NCI-H1417 (cell line): ENCODE results near the gene SAMD4A.

ENCODE experiments used
- DNase-seq, 3 experiments: peaks; one replicate each; lab custom pipeline; 2025; lab: John Stamatoyannopoulos, UW

Gene SAMD4A

DNA sequence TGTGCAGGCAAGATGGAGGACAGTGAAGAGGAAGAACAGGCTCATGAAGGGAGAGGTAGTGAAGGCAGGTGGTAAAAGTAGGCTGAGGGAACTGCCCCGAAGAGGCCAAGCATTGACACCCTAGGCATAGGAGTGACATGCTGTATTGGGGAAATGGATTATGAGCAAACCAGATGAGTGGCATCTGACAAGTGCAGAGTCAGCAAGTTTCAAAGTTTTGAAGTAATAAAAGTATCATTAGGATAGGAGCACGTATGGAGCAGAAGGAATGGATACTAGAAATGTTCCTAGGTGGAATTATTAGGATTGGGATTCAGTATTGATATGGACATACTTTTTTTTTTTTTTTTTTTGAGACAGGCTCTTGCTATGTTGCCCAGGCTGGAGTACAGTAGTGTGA is 139.8 kb downstream of the SAMD4A start:
- no peak for DNase-seq

DNA sequence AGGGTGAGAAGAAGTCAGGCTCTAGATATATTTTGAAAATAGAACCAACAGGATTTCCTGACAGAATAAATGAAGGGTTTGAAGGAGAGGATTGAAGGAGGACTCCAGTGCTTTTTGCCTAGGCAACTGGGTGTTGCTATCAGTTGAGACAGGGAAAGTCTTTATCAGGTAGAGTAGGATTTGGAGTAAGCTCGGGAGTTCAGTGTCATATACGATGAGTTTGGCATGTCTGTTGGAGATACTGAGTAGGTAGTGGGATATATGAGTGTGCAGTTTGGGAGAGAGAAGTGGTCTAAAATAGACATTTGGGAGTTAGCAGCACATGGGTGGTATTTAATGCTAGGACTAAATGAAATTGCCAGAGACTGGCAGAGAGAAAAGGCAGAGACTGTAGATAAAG is 141.2 kb downstream of the SAMD4A start:
- no peak for DNase-seq

DNA sequence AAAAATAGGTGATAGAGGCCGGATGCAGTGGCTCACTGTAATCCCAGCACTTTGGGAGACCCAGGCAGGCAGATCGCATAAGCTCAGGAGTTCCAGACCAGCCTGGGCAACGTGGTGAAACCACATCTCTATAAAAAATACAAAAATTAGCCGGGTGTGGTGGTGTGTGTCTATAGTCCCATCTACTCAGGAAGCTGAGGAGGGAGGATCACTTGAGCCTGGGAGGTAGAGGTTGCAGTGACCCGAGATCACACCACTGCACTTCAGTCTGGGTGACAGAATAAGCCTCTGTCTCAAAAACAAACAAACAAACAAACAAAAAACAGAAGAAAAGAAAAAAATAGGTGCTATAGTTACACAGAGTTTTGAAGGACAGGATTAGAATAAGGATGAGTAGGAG is 142.1 kb downstream of the SAMD4A start:
- DNase-seq: no peak

DNA sequence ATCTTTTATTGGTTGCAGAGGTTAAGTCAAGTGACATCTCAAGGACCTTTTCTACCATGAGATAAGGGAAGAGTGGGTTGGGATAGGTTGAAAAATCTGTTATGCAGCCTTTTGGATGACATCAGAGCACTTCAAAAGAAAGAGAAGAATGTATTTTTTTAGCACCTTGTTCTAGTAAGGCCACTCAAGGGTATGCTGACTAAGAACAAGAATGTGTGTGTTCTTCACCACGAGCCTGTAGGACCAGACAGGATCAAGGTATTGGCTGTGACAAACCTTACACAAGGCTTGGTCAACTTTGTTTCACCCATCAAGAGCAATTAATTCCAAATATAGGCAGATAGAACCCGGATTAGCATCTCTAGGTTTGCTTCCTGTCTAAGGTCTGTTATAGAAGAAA is 142.5 kb downstream of the SAMD4A start:
- no peak for DNase-seq

GRCh38 chr14:54709867-54710266 is 142.9 kb downstream of the SAMD4A start:
- no peak for DNase-seq

- no peak for DNase-seq
These were observed 144.4 kb downstream of the SAMD4A start for GRCh38 chr14:54711312-54711711.

GRCh38 chr14:54711812-54712464 is 145.0 kb downstream of the SAMD4A start:
- no peak for DNase-seq

GRCh38 chr14:54712465-54713200 is 145.7 kb downstream of the SAMD4A start:
- DNase-seq: no peak

- DNase-seq: no peak
These were observed 146.5 kb downstream of the SAMD4A start for GRCh38 chr14:54713379-54713778.

DNA sequence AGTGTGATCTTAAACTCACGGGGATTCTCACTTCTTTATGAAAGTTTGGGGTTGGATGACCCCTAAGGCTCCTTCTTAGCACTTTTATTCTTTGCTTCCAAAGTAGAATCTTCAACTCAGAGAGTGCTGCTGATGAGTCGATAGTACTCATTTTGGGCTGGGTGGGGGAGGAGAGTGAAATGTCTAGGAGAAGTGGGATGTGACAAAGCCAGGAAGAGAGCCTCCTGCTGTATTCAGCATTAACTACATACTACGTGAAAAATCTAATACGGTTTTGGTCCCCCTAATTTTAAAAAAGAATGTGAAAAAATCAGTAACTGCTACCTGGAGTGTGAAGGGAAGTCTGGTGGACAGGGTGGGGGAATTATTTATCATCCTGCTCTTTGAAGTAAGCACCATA is 148.3 kb downstream of the SAMD4A start:
- no peak for DNase-seq

DNA sequence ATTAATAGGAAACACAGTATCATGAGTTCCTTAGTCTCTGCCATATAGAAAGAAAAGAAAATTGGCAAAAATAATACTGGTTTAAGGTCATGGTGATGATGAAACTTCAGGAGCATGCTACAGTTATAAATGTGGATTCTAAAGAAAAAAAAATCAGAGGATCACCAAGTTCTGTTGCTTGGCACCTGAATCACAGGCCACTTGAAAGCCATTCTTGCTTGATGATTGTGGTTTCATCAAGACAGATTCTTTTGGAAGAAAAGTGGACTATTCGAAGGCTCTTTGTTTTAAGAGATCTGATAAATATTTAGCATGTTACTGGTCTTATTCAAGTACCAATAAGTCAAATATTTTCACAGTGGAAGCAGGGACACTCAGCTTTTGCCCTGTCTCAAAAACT is 148.9 kb downstream of the SAMD4A start:
- no peak for DNase-seq

- DNase-seq: no peak
These were observed 149.9 kb downstream of the SAMD4A start for GRCh38 chr14:54716862-54717261.

- DNase-seq: peak in 1 of 3 experiments; percentile 48
These were observed 151.1 kb downstream of the SAMD4A start for GRCh38 chr14:54718046-54718445.

GRCh38 chr14:54719406-54719805 is 152.5 kb downstream of the SAMD4A start:
- DNase-seq: no peak

DNA sequence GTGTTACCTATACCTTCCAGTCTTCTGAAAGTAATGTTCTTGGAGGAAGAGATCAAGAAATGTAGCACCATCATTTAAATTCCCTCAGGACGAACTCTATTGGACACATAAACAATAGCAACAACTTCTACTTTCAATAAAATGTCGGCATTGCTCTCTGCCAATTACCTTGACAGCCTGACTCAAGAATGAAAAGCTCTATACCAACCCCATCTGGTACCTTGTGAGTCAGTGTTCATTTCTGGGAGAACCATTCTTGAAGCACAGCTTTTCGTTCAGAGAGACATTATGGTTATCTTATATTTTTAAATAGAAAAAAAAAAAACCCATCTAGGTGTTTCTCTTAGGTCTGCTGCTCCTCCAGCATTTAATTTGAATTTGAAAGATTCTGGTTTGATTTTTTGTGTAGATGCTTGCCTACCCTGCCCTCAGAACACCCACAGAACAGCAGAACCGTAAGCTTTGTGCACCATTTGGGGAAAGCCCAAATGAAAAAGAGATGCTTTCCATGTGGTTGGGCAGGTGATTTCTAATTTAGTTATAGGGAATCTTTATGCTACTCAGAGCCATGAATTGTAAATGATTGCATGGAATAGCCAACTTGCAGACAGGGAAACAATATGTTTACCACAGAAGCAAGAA is 156.0 kb downstream of the SAMD4A start:
- peak in 1 of 3 experiments; percentile 33 for DNase-seq

DNA sequence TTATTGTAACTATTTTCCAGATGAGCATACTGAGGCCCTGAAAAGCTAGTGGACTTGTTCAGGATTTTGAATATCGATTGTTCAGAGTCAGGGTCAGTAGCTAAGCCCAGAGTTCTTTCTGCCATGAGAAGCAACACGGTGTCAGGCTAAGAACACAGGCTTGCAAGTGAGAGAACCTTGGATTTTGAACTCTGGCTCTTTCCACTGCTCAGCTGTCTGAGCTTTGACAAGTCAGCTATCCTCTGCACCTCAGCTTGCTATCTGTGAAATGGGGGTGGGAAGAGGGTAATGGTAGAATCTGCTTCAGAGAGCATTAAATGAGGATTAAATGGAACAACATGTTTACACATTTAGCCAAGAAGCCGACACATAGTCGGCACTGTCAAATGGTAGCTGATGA is 157.2 kb downstream of the SAMD4A start:
- DNase-seq: no peak

- no peak for DNase-seq
These were observed 157.9 kb downstream of the SAMD4A start for GRCh38 chr14:54724676-54725325.

- no peak for DNase-seq
These were observed 159.1 kb downstream of the SAMD4A start for GRCh38 chr14:54725998-54726397.

GRCh38 chr14:54727929-54728328 is 161.0 kb downstream of the SAMD4A start:
- peak in 2 of 3 experiments; percentile 25 to 63 for DNase-seq

DNA sequence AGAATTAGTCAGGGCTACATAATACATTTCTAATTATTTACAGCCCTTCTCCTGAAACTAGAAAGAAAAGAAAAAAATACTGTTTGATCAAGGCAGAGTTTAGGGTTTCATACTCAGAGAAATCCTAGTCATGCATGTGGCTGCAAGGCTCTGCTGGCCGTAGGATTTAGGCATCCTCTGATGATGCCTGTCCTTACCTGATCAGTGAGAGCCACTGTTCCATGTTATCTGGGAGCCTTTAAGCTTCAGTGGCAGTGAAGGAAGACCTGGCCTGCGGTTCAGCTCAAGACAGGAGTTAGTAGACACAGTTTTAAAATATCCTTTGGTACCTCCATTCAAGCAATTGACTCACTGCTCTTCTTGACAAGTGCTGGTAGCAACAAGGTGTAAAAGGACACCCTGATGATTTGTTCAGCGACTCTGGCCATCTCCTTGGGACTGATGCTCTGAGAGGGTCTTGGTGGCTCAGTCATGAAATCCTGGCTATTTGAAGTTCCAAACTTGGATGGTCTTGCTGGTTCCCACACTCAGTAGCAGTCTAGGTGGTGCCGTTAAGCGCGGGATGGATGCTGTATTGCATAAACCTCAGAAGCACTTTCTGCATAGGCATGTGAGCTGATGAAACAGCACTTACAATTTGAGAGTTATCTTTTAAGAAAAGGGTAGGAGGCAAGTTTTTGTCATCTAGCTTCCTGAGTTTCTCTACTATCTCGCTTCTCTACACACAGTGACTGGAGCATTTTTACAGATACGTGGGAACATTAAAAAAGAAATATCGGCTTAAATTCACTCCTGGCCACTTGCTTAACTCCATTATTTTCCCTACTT is 162.0 kb downstream of the SAMD4A start:
- no peak for DNase-seq

- DNase-seq: no peak
These were observed 163.4 kb downstream of the SAMD4A start for GRCh38 chr14:54730156-54730961.
